ENCODE data around the gene TTK. TPM values are rescaled to one million over a fixed set of nuclear protein-coding genes. Genes with fewer than 3 reads are reported as not detected.

TTK gene
- total and polyA plus RNA-seq, 7 donors, result 0.10 to 0.22 (median 0.14) TPM; not detected in 3

GRCh38 chr6:79969784-79970183 lies 34.7 kb upstream of the TTK start:
- H3K27me3 ChIP-seq (ENCODE audit: insufficient read depth in 3 of 3, low read length in 2 of 3), result no peaks in the 10 kb centered on the region
- no peaks in the 10 kb centered on the region for H3K36me3 ChIP-seq (ENCODE audit: insufficient read depth in 1 of 2, low read depth in 1 of 2)
- peaks cover 16% of the 10 kb centered on the region for H3K9me3 ChIP-seq
- no peak overlapping the region for H3K27ac ChIP-seq
- 84 to 92% (median 84%) methylated on average over 5 of the region's 5 CpGs for WGBS, 3 donors
- no peak for TF ChIP-seq CTCF (IDR thresholded peaks at IDR 0.05)
- no peak overlapping the region for H3K4me3 ChIP-seq
- DNase-seq (no peak), ATAC-seq (no peak)
- intact Hi-C loops (cut with DNase I), result no loop called here
- H3K4me1 ChIP-seq, result no peaks in the 10 kb centered on the region

- intact Hi-C loops (cut with DNase I), result no loop called here
- no peak for DNase-seq
- Histone ChIP-seq H3K36me3 (ENCODE audit: insufficient read depth in 1 of 2, low read depth in 1 of 2) (no peaks in the 10 kb centered on the region), H3K9me3 (peaks cover 16% of the 10 kb centered on the region), H3K27ac (no peak overlapping the region), H3K27me3 (ENCODE audit: insufficient read depth in 3 of 3, low read length in 2 of 3) (no peaks in the 10 kb centered on the region), H3K4me3 (no peak overlapping the region), H3K4me1 (no peaks in the 10 kb centered on the region)
- no peak for ATAC-seq
- no peak for TF ChIP-seq CTCF (IDR thresholded peaks at IDR 0.05)
Measured at GRCh38 chr6:79971193-79971592, 33.3 kb upstream of the TTK start.

GRCh38 chr6:79981652-79982051 lies 22.8 kb upstream of the TTK start:
- TF ChIP-seq CTCF (IDR thresholded peaks at IDR 0.05), result no peak
- H3K9me3 ChIP-seq, result no peaks in the 10 kb centered on the region
- H3K36me3 ChIP-seq (ENCODE audit: insufficient read depth in 1 of 2, low read depth in 1 of 2), result no peaks in the 10 kb centered on the region
- 93 to 96% (median 96%) methylated on average over 4 of the region's 4 CpGs for WGBS, 3 donors
- DNase-seq (no peak), ATAC-seq (no peak)
- no peaks in the 10 kb centered on the region for H3K4me1 ChIP-seq
- no peaks in the 10 kb centered on the region for H3K27me3 ChIP-seq (ENCODE audit: insufficient read depth in 3 of 3, low read length in 2 of 3)
- H3K27ac ChIP-seq, result no peak overlapping the region
- no peak overlapping the region for H3K4me3 ChIP-seq
- intact Hi-C loops (cut with DNase I), result no loop called here

- DNase-seq (no peak), ATAC-seq (no peak)
- no peaks in the 10 kb centered on the region for H3K27me3 ChIP-seq (ENCODE audit: insufficient read depth in 3 of 3, low read length in 2 of 3)
- H3K36me3 ChIP-seq (ENCODE audit: insufficient read depth in 1 of 2, low read depth in 1 of 2), result no peaks in the 10 kb centered on the region
- no peak for TF ChIP-seq CTCF (IDR thresholded peaks at IDR 0.05)
- intact Hi-C loops (cut with DNase I), result no loop called here
- H3K9me3 ChIP-seq, result no peaks in the 10 kb centered on the region
- no peak overlapping the region for H3K27ac ChIP-seq
- no peak overlapping the region for H3K4me3 ChIP-seq
- H3K4me1 ChIP-seq, result no peaks in the 10 kb centered on the region
- 35 to 49% (median 42%) methylated on average over 2 of the region's 2 CpGs for WGBS, 3 donors
Measured at GRCh38 chr6:79984261-79984660, 20.2 kb upstream of the TTK start.

GRCh38 chr6:79985128-79985527 lies 19.3 kb upstream of the TTK start:
- DNase-seq, result no peak
- Histone ChIP-seq H3K36me3 (ENCODE audit: insufficient read depth in 1 of 2, low read depth in 1 of 2) (no peaks in the 10 kb centered on the region), H3K27me3 (ENCODE audit: insufficient read depth in 3 of 3, low read length in 2 of 3) (no peaks in the 10 kb centered on the region), H3K4me3 (no peak overlapping the region), H3K4me1 (no peaks in the 10 kb centered on the region), H3K27ac (no peak overlapping the region), H3K9me3 (no peaks in the 10 kb centered on the region)
- ATAC-seq, result no peak
- intact Hi-C loops (cut with DNase I), result no loop called here
- TF ChIP-seq CTCF (IDR thresholded peaks at IDR 0.05), result no peak

Measured in psoas muscle (tissue), 8 donors.